ENCODE data around the gene NKAPD1. TPM values are rescaled to one million over a fixed set of nuclear protein-coding genes. Genes with fewer than 3 reads are reported as not detected.

Gene NKAPD1
- total and polyA plus RNA-seq, 10 of the 15 experiments (the other 5 are each of a cell fraction or from before 2014, with no cell fraction given), result 9.6 to 43.3 (median 19.2) TPM

- TF ChIP-seq ZBTB33 (IDR thresholded peaks at IDR 0.05), result no peak
- no peak for TF ChIP-seq JUND (IDR thresholded peaks at IDR 0.05; ENCODE audit: low read depth, low read length)
Measured at GRCh38 chr11:112114460-112114859, 40.4 kb downstream of the NKAPD1 start (continued).

- H3K4me3 ChIP-seq, result no peak overlapping the region
- ATAC-seq (no peak), DNase-seq (ENCODE audit: low read depth, low spot score) (no peak), FAIRE-seq (no peak)
- H3K27ac ChIP-seq (ENCODE audit: control insufficient read depth, insufficient read depth), result no peak overlapping the region
- H3K27me3 ChIP-seq (replicated peaks in 1 of 2; ENCODE audit: control insufficient read depth in 2 of 2, insufficient read depth in 2 of 2, low read length in 1 of 2), result no peaks in the 10 kb centered on the region
- H3K9ac ChIP-seq (ENCODE audit: control insufficient read depth, insufficient read depth, low read length), result no peak overlapping the region
- 57% methylated on average over 5 of the region's 5 CpGs for WGBS (ENCODE audit: insufficient coverage, insufficient replicate concordance, low lambda C conversion rate, missing lambda C conversion rate)
- ChIA-PET CTCF (interaction anchor here (2.6 to 8.9 kb wide), 3 partner anchors 11 to 166 kb away, joined by 21 to 121 read pairs (median 24); partner anchors contain the start of gene BCO2), SMC1A (ENCODE audit: uncharacterized antibody, unreplicated experiment) (interaction anchor here (0.9 to 4.0 kb wide), 2 partner anchors 58 to 164 kb away, joined by 3 to 29 read pairs; no protein-coding TSS in a partner anchor), RAD21 (ENCODE audit: unreplicated experiment) (no interaction called here), POLR2A (no interaction called here)
- H3K79me2 ChIP-seq (ENCODE audit: control insufficient read depth, insufficient read depth, low read length), result no peaks in the 10 kb centered on the region
- in situ Hi-C loops (cut with MboI) (no loop called here), intact Hi-C loops (cut with micrococcal nuclease; ENCODE audit: unreplicated experiment) (no loop called here)
- no TSS peak for BruUV-seq (replicated peaks)
- no peak overlapping the region for H2AFZ ChIP-seq (ENCODE audit: control insufficient read depth, low read depth, low read length)
- peaks cover 8% of the 10 kb centered on the region for H3K4me1 ChIP-seq (ENCODE audit: control insufficient read depth, insufficient read depth, low read length)
- H3K9me3 ChIP-seq (replicated peaks; ENCODE audit: control insufficient read depth, insufficient read depth, low read length), result no peaks in the 10 kb centered on the region; the same call in 2 of the 3 replicates
- no peak overlapping the region for H3K4me2 ChIP-seq (ENCODE audit: control insufficient read depth, insufficient read depth)
- TF ChIP-seq YBX1 (IDR thresholded peaks at IDR 0.05) (no peak), ZBTB33 (IDR thresholded peaks at IDR 0.05) (no peak), TBL1XR1 (IDR thresholded peaks at IDR 0.05; ENCODE audit: low read depth, low read length) (no peak), E4F1 (IDR thresholded peaks at IDR 0.05; ENCODE audit: borderline replicate concordance, partially characterized antibody) (no peak), HDAC6 (IDR thresholded peaks at IDR 0.05; ENCODE audit: unreplicated experiment) (no peak), ZNF207 (IDR thresholded peaks at IDR 0.05; ENCODE audit: borderline replicate concordance) (no peak), ZZZ3 (IDR thresholded peaks at IDR 0.05; ENCODE audit: control insufficient read depth, insufficient read length, low read depth) (no peak), CHD4 (IDR thresholded peaks at IDR 0.05) (no peak), DPF2 (IDR thresholded peaks at IDR 0.05) (no peak), PBX3 (IDR thresholded peaks at IDR 0.05; ENCODE audit: insufficient replicate concordance, low read depth, low read length) (no peak)
- H4K20me1 ChIP-seq (ENCODE audit: control insufficient read depth, insufficient read depth), result no peaks in the 10 kb centered on the region
- H3K36me3 ChIP-seq (ENCODE audit: control insufficient read depth in 2 of 2, insufficient read depth in 2 of 2, low read length in 1 of 2), result no peaks in the 10 kb centered on the region
Measured at GRCh38 chr11:112115386-112115785, 41.3 kb downstream of the NKAPD1 start.

All from GM12878 (cell line).